ENCODE results near the gene TAS2R60.
"Not testable (repeated sequence)": the region's sequence is repeated elsewhere in the genome, so short reads cannot be mapped to it uniquely, and the experiment has no call there.

The TAS2R60 gene

GRCh38 chr7:143477501-143478150, 34.4 kb downstream of the TAS2R60 start, which contains the start of gene TAS2R41:
Gene TAS2R41 (plus strand): TSS chr7:143477873. CDS start chr7:143477873, 0 bp downstream.
- DNase-seq (ENCODE audit: low read depth, low spot score): no peak

GRCh38 chr7:143479055-143479766, 36.0 kb downstream of the TAS2R60 start:
- no peak for DNase-seq (ENCODE audit: low read depth, low spot score)

GRCh38 chr7:143480501-143480900, 37.2 kb downstream of the TAS2R60 start:
- no peak for DNase-seq (ENCODE audit: low read depth, low spot score)

DNA sequence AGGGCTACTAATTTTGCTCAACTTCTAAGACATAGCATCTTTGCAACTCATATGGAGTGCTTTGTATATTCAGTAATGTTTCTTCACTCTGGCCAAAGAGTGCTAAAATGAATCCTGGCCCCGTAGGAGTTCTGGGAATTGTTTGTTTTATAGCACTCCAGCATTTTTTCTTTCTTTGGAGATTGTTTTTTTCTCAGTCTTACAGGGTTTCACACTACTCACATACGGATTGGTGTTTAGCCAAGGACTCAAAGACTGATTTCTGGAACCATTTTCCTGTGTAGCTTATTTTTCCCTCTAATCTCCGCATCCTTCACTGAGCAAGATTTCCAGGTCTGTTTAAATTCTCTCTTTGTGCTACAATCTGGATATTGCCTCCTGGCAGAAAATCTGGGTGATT, 40.9 kb downstream of the TAS2R60 start:
- peak; percentile 59 for DNase-seq (ENCODE audit: low read depth, low spot score)

GRCh38 chr7:143485094-143485493, 41.8 kb downstream of the TAS2R60 start:
- no peak for DNase-seq (ENCODE audit: low read depth, low spot score)

DNA sequence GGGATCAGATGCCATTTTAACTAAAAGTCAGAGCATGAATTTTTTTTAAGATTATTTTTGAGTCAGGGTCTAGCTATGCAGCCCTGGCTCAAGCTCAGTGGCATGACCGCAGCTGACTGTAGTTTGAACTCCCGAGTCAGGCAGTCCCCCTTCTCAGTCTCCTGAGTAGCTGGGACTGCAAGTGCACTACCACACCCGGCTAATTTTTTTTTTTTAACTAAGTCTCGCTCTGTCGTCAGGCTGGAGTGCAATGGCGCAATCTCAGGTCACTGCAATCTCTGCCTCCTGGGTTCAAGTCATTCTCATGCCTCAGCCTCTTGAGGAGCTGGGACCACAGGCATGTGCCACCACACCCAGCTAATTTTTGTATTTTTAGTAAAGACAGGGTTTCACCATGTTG, 42.2 kb downstream of the TAS2R60 start:
- no peak for DNase-seq (ENCODE audit: low read depth, low spot score)

GRCh38 chr7:143486266-143486665, 43.0 kb downstream of the TAS2R60 start:
- DNase-seq (ENCODE audit: low read depth, low spot score): not testable (repeated sequence)

GRCh38 chr7:143487061-143487460, 43.8 kb downstream of the TAS2R60 start:
- DNase-seq (ENCODE audit: low read depth, low spot score): no peak

GRCh38 chr7:143487566-143487965, 44.3 kb downstream of the TAS2R60 start:
- no peak for DNase-seq (ENCODE audit: low read depth, low spot score)

GRCh38 chr7:143490717-143491306, 47.6 kb downstream of the TAS2R60 start:
- DNase-seq (ENCODE audit: low read depth, low spot score): no peak

GRCh38 chr7:143492043-143492471, 48.8 kb downstream of the TAS2R60 start:
- DNase-seq (ENCODE audit: low read depth, low spot score): peak; percentile 46

GRCh38 chr7:143492799-143493739, 49.8 kb downstream of the TAS2R60 start:
- DNase-seq (ENCODE audit: low read depth, low spot score): no peak

- DNase-seq (ENCODE audit: low read depth, low spot score): no peak
These were observed 50.5 kb downstream of the TAS2R60 start for GRCh38 chr7:143493751-143494150.
